Measurements from ENCODE around the gene FRMD8. TPM values are rescaled to one million over a fixed set of nuclear protein-coding genes. Genes with fewer than 3 reads are reported as not detected.

FRMD8 gene
- total RNA-seq, 1 experiment from 2014 or later: 22.7 TPM

GRCh38 chr11:65402790-65403189 is 16.4 kb downstream of the FRMD8 start:
- H3K56ac ChIP-seq (ENCODE audit: insufficient read length, low read depth, low read length): no peak overlapping the region
- H3K9ac ChIP-seq (ENCODE audit: extremely low read depth, insufficient read length, low read length): no peak overlapping the region
- no peak overlapping the region for H4K5ac ChIP-seq (ENCODE audit: insufficient read length, low read depth, low read length)
- no peaks in the 10 kb centered on the region for H3K9me3 Mint-ChIP-seq
- no peaks in the 10 kb centered on the region for H3K79me1 ChIP-seq (ENCODE audit: insufficient read depth, low read depth, low read length, poor library complexity, severe bottlenecking)
- H3K4me2 ChIP-seq (ENCODE audit: insufficient read depth, insufficient read length, low read length): no peak overlapping the region
- H2AK5ac ChIP-seq (ENCODE audit: insufficient read length, low read length): no peak overlapping the region
- no peak overlapping the region for H3K27ac Mint-ChIP-seq
- H3K9me3 ChIP-seq (ENCODE audit: control insufficient read depth, low read depth, low read length): no peaks in the 10 kb centered on the region
- H3K4ac ChIP-seq (ENCODE audit: low read depth, low read length): no peak overlapping the region
- H2BK5ac ChIP-seq (ENCODE audit: insufficient read length, low read length): no peak overlapping the region
- H3T11ph ChIP-seq (ENCODE audit: low read length): no peak overlapping the region
- no peak overlapping the region for H3K27ac ChIP-seq (ENCODE audit: insufficient read length, low read depth, low read length)
- TF ChIP-seq CTCF (conservative IDR thresholded peaks at IDR 0.05): no peak
- H3K27me3 Mint-ChIP-seq (ENCODE audit: low read depth): no peaks in the 10 kb centered on the region
- no peak overlapping the region for H2BK15ac ChIP-seq (ENCODE audit: low read depth, low read length)
- H3K4me3 Mint-ChIP-seq: no peak overlapping the region
- H3K23me2 ChIP-seq (ENCODE audit: insufficient read length, low read depth, low read length, poor library complexity, severe bottlenecking): no peaks in the 10 kb centered on the region
- no peaks in the 10 kb centered on the region for H3K27me3 ChIP-seq (ENCODE audit: insufficient read depth, low read length)
- no peak for DNase-seq
- no peak overlapping the region for H2BK12ac ChIP-seq (ENCODE audit: insufficient read length, low read depth, low read length)
- no peak overlapping the region for H3K23ac ChIP-seq (ENCODE audit: insufficient read length, low read depth, low read length)
- no peak overlapping the region for H3K14ac ChIP-seq (ENCODE audit: insufficient read depth, low read length)
- H2AFZ ChIP-seq (ENCODE audit: low read length): no peak overlapping the region
- no peaks in the 10 kb centered on the region for H4K20me1 ChIP-seq (ENCODE audit: control insufficient read depth, insufficient read depth, insufficient read length)
- H3K4me1 Mint-ChIP-seq: peaks cover 0 to 17% of the 10 kb centered on the region in 2 experiments; a peak in 3 of 4 replicates
- H2BK120ac ChIP-seq (ENCODE audit: low read depth, low read length, poor library complexity, severe bottlenecking): no peak overlapping the region
- H3K36me3 Mint-ChIP-seq (ENCODE audit: insufficient read depth in 1 of 3, low read depth in 3 of 3): peaks cover 1 to 43% (median 28%) of the 10 kb centered on the region in 3 experiments; a peak in 6 of 7 replicates
- WGBS (ENCODE audit: extremely low coverage, insufficient read length, low lambda C conversion rate): no CpG with 5 or more reads among the region's 2 CpGs
- no peak overlapping the region for H3K18ac ChIP-seq (ENCODE audit: insufficient read length, low read depth, low read length)
- no peak overlapping the region for H4K91ac ChIP-seq (ENCODE audit: insufficient read length, low read depth, low read length)
- H3K4me1 ChIP-seq (ENCODE audit: insufficient read depth, low read length): no peaks in the 10 kb centered on the region
- no peak overlapping the region for H4K8ac ChIP-seq (replicated peaks; ENCODE audit: insufficient read length, low read depth, low read length)
- H2BK20ac ChIP-seq (ENCODE audit: low read depth, low read length, poor library complexity, severe bottlenecking): no peak overlapping the region
- no peaks in the 10 kb centered on the region for H3K79me2 ChIP-seq (ENCODE audit: insufficient read depth, low read length)

Measured in H9 (cell line).